Measurements from ENCODE around the gene BAIAP3.

GRCh38 chr16:1361685-1362360, 28.4 kb downstream of the BAIAP3 start:
- TF ChIP-seq CTCF (IDR thresholded peaks at IDR 0.05) (no peak), POLR2AphosphoS5 (IDR thresholded peaks at IDR 0.05) (no peak), POLR2A (IDR thresholded peaks at IDR 0.05) (no peak)
